HG02981 (cell line): ENCODE measurements around the gene CHST11.

ENCODE experiments used
- ATAC-seq: cut with Tn5 transposase; IDR thresholded peaks from one replicate; pipeline ENCODE4 v1.9.1; 2021; ENCODE audit warnings: mild to moderate bottlenecking, moderate library complexity; ENCODE audit not compliant: unreplicated experiment

The CHST11 gene

DNA sequence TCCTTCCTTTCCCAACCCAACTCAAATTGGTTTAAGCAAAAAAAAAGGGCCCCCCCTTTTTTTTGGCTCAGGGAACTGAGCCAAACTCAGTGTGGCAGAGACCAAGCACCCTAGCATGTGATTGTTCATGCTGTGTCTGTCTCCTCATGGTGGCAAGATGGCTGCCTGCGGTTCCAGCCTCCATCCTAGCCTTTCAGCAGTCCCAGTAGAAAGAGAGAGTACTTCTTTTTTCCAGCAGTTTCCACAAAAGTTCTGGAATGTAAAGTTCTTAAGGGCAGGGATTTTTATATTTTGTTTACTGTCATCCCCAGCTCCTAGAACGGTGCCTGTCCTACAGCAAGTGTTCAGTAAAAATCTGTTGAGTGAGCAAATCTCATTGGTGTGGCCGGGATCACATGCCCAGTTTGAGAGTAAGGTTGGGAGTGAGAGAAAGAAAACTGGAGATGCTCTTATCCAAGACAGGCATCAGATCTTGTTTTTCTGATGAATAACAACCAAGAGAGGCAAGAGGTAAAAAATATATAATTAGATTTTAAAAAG lies 22.4 kb downstream of the CHST11 start:
- no peak for ATAC-seq

DNA sequence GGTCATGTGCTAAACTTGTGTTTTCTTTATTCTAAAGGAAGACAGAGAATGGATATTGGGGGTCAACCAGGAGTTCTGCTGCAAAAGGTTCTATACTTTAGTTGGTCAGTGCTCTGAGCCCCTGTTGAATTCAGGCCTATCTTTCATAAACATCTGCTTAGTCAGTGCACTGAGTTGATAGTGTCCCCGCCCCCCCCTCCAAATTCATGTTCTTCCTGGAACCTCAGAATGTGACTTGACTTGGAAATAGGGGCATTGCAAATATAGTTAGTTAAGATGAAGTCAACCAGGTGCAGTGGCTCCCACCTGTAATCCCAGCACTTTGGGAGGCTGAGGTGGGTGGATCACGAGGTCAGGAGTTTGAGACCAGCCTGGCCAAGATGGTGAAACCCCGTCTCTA lies 23.3 kb downstream of the CHST11 start:
- ATAC-seq, result no peak

DNA sequence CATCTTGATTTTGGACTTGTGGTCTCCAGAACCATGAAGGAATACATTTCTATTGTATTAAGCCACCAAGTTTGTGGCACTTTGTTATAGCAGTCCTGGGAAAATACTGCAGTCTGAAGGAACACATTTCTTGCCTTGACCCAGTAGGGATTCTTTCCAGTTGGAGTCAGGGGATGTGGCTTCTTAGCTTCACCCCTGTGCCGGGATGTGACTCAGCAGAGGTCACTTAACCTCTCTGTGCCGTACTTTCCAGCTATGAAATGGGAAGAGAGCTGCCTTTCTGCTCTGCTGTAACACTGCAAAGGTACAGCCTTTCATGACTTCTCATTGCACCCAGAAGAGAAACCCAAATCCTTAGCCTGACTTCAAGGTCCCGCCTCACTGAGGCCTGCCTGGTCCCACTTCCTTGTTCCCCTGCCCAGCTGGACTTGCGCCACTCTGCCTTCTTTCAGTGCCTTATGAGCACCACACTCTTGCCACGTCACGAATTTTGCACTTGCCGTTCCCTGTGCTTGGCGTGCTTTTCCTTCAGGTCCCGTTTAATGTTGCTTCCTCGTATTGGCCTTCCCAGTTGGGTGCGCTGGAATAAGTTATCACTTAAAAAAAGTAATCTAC lies 24.2 kb downstream of the CHST11 start:
- no peak for ATAC-seq

DNA sequence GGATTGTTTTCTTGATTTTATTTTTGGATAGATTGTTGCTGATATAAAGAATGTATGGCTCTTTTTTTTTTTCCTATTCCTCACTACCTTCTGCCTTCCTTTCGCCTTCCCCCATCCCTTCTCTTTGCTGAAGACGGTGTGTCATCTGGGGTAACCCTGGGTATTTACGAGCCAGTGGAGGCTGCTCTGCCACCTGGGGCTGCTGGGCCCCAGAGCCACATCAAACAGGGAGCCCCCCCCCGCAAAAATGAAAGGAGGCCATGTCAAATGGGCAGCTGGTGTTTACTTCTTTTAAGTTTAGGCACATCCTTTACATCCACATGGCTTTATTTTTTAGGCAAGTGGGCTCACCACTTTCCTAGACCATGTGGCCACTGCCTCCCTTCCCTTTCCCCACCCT lies 25.4 kb downstream of the CHST11 start:
- ATAC-seq, result no peak

GRCh38 chr12:104482748-104483147 lies 26.0 kb downstream of the CHST11 start:
- no peak for ATAC-seq

DNA sequence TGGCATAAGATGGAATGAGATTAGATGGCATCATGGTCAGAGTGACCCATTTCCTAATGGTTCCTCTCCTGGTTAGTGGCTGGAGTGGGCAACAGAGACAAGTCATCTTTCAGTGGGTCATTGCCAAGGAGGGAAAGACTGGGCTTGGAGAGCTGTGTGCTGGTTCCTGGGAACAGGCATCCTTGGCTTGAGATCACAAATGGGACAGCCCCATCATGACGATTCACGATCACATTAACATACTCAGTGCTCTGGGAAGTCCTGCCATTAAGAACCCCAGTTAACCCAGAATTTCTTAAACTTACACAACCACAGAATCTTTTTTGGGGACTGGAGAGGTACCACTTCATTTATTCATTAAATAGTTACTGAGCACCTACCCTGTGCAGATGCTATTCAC lies 27.3 kb downstream of the CHST11 start:
- ATAC-seq, result no peak

DNA sequence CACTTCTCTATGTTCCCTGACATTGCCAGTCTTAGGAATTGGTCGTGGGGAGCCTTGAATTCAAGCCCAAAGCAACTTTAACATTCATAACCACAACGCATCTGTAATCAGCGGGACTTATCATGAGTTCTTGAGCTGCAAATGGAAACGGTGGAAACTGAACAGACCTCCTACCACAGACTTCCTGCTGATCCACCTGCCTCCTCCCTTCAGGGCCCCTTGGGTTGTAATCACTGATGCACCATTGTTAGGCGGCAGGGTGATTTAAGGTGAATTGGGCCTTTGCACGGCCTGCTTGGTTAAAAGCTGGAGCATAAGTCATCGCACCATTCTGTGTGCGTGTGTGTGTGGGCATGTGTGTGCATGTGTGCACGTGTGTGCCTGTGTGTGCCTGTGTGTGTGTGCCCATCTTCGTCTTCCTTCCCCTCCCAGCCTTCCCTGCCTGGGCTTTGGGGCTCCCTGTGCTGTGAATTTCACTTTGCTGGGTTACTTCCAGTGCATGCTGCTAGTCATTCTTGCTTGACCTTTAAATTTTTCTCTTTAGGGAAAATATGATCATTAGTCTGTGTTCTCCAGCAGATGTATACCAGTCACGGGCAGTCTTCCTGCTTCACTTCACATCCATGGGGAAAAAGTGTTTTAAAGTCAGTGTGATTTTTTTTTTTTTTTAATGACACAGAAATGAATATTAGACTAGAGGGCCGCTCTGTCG lies 29.1 kb downstream of the CHST11 start:
- no peak for ATAC-seq

- no peak for ATAC-seq
Observed at GRCh38 chr12:104486363-104486750, 29.6 kb downstream of the CHST11 start.

DNA sequence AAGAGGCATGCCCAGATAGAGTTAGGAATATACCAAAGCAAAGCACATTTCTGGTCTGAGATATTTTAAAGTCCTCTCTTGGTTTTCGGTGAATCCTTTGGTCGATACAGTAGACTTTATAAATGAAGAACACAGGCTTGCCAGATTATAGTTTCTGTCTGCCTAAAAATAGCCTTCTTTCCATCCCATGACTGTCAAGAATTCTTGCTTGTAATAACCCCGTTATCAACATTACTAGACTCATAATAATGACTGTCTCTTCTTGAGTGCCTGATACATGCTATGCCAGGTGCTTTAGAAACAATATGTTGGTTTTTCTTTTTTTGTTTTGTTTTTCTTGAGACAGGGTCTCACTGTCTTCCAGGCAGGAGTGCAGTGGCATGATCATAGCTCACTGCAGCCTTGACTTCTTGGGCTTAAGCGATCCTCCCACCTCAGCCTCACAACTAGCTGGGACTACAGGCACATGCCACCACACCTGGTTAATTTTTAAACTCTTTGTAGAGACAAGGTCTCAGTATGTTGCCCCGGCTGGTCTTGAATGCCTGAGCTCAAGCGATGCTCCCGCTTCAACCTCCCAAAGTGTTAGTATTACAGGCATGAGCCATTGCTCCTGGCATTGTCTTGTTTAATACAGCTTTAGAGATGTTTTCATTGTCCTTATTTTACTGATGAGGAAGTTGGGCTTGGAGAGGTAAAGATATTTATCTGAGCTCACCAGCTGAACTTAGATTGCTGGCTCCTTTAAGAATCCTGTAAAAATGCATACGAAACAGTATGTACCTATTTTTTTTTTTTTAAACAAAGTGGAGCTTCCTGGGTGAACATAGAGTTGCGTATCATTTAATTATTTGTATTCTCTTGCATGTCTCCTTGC lies 30.4 kb downstream of the CHST11 start:
- ATAC-seq, result no peak

DNA sequence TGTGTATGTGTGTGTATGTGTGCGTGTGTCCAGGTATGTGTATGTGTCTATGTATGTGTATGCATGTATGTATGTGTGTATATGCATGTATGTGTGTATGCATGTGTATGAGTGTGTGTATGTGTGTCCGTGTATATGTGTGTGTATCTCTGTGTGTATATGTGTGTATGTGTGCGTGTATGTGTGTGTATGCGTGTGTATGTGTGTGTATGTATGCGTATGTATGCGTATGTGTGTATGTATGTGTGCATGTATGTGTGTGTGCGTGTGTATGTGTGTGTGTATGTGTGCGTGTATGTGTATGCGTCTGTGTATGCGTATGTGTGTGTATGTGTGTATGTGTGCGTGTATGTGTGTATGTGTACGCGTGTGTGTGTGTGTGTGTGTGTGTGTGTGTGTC lies 31.6 kb downstream of the CHST11 start:
- no peak for ATAC-seq

GRCh38 chr12:104490186-104490585 lies 33.4 kb downstream of the CHST11 start:
- no peak for ATAC-seq

DNA sequence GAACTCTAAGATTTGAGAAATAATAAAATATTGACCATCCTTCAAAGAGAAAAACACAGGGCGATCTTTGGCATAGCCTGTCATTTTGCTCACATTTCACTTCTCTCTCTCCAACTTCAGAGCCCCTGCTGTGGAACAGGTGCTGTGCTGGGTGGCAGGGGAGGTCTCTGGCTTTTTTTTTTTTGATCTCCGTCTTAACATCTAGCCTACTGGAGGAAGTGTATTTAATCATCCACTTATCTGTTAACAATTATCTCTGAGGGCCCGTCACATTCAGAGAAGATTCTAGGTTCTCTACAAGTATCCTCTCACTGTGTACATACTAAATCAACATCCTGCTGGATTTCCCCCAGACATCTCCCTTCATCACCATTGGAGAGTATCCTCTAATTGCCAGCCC lies 34.1 kb downstream of the CHST11 start:
- ATAC-seq, result no peak

DNA sequence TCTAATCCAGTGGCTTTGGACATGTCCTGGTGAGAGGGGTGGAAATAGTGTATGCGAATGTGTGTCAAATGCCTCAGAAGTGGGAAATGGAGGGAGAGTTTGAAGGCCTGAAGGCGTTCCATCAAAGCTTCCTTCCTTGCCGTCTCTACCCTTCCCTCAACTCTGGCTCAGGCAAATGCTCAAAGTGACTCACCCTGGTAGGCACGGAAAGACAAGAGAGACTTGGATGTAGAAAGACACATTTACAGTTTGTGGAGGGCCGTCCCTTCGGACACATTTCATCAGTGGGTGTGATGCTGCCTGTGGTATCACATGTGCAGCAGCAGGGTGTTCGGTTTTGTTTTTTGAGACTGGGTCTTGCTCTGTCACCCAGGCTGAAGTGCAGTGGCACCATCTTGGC lies 36.7 kb downstream of the CHST11 start:
- no peak for ATAC-seq

- ATAC-seq, result peak; percentile 35
Observed at GRCh38 chr12:104494137-104494792, 37.5 kb downstream of the CHST11 start.

GRCh38 chr12:104494793-104495158 lies 38.0 kb downstream of the CHST11 start:
- peak; percentile 44 for ATAC-seq

GRCh38 chr12:104495786-104496185 lies 39.0 kb downstream of the CHST11 start:
- ATAC-seq, result no peak

DNA sequence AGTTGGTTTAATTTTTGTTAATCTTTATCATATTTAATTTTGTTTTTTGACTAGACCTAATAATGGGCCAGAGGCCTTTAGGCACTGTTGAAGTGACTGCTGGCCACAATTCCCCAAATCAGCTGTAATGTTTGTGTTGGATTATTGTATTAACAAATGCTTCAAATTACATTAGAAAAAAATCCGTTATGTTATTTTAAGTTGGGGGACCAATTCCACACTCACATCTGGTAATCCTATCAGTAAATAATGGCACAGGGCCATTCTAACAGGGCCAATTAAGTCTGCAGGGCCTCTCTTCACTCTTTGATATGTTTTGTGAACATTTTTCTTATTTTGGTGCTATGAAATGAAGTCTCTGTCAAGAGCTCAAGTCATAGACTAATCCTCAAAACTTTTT lies 39.6 kb downstream of the CHST11 start:
- no peak for ATAC-seq

- no peak for ATAC-seq
Observed at GRCh38 chr12:104498211-104498801, 41.6 kb downstream of the CHST11 start.

DNA sequence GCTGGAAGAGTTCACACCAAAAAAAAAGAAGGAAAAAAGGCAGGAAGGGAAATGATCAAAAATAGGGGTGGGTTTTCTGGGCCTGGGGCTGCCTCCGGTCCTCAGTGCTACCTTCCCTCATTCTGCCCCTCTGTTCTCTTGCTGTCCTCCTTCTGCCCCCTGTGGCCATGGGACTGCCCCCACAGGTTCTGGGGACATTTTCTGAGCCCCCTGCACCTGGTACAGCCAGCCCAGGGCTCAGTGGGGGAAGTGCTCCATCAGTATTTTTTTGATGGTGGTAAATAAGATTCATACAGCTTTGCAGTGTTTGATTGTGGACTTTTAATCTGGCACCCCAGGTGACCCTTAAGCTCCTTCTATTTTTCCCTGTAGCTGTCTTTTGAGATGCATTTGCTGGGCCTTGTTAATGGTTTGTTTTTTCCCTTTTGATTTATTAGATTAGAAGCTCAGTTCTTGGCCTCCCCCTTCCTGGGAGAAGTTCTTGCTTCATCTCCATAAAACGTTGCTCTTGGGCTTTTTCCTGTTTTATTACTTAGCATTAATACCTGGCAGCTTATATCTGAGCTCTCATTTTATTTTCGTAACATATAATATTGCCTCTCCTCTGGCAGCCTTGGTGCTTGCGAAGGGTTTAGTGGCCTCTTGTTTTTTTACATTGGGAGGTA lies 43.1 kb downstream of the CHST11 start:
- no peak for ATAC-seq

- no peak for ATAC-seq
Observed at GRCh38 chr12:104501115-104501514, 44.4 kb downstream of the CHST11 start.
